D341Med (cell line): ENCODE results near the gene HOXC11.

Source experiments
- DNase-seq: peaks from one replicate; pipeline ENCODE4 v3.0.0; 2012; ENCODE audit warnings: low spot score

The HOXC11 gene

DNA sequence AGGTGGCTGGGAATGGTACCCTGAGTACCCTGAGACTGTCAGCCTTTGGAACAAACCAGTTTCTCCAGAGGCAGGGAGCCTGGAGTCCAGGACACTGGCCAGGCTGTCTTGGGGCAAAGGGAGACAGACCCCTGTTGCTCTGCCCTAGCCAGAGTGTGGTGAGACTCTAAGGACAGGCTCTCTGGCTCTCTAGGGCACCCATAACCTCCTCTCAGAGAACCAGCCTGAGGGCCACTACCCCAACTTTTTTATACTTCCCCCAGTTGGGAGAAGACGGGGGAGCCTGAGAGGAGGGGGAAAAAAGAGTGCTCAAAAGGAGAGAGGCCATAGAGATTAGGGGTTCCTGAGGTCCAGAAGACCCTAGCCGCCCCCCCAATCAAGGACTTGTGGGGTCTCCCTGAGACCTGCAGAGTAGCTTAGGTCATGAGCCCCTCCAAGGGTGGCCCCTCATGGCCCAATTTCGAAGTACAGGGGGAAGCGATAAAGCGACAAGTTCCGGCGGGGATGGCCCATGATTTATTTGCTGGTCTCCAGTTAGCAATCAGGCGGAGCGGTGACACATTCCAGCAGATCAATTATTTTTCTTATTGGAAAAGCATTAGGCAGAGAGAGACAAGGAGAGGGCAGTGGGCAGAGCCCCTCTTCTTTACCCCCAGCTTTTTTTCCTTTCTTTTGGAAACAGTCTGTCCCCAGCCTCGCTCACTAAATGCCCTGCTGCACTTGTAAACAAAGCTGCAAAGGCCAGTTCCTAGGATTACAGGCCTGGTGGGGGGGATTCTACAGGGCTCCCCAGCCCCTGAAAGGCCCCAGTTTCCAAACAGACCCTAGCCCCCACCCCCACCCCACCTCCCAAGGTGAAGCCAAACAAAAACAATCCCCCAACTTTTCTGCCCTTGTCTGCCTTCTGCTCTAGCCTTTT, 37.4 kb downstream of the HOXC11 start:
- no peak for DNase-seq

DNA sequence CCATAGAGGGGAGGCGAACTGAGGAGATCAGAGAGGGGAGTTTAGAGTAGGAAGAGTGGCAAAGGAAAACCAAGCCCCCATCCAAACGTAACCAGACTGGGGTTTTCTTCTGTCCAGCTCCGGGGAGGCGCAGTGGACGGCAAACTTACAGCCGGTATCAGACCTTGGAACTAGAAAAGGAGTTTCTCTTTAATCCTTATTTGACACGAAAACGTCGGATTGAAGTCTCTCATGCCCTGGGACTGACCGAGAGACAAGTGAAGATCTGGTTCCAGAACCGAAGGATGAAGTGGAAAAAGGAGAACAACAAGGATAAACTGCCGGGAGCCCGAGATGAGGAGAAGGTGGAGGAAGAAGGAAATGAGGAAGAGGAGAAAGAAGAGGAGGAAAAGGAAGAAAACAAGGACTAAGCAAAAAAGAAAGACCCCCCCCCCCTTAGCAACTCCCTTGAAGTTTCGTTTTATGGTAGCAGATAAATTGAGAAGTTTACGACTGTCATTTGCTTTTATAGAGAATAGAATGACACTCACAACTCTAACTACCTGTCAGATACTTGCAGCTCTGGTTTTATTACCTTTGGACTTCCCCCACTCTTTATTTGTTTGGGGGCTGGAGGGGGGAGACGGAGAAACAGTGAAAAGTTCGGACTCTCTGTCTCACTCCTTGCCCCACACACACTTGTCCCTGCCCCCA, 38.2 kb downstream of the HOXC11 start:
- no peak for DNase-seq

- no peak for DNase-seq
Measured at GRCh38 chr12:54011665-54012532, 39.0 kb downstream of the HOXC11 start.

DNA sequence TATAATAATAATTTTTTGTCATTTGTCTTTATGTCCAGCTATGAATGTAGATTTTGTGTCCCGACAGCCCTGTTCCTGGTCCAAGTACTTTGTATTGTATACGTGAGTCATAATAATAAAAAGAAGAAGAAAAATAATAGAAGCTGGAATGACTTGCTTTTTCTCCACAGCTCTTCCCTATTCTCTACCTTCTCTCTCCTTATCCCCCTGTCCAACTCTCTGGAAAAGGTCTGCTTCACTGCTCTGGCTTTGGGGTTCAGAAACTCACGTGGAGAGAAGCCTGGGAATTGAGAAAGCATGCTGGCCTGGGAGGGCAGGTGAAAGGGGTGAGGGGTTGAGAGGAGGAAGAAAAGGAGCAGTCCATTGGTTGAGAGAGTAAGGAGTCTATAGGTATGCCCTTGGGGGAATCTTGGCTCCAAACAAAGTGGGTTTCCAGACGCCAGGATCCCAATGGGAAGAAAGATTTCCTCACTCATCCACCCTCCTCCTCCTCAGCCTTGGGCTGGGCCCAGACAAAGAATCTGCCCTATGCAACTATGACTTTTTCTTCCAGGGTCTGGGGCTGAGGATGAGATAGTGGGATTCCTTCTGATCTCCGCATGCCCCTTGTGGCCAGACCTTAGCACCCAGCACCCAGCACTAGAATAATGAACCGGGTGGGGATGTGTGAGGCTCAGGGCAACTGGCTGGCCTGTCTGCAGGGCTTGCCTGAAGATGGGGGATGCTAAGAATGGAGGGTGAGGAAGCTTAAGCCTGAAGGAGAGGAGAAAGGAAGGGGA, 39.9 kb downstream of the HOXC11 start:
- DNase-seq = no peak

DNA sequence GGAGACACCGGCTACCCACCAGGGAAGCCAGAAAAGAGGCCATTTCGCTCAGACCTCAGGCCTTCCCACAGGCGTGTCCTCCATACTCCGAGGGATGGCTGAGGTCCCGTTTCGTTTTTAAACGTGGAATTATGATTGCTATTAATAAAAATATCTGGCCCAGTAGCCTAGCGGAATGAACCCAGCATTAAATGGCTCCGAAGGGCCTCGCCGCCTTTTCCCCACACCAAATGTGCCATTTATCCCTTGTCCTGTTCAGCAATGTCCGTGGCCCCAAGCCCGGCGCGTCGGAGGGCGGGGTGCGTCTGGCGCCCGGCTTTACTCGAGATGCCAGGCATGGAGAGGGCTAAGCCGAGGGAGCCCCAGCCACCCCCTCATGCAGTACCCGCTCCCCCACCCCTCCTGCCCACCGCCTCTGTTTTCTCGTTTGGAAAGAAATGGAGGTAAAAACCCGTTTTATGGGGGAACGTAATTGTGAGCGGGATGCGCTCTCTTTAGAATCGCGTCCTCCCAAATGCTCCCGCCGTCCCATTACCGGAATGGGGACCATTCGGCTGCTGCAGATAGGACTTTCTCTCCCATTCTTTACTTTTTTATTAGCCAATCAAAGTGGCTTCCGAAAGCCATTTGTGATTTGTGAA, 41.6 kb downstream of the HOXC11 start:
- no peak for DNase-seq

GRCh38 chr12:54015018-54015931, 42.3 kb downstream of the HOXC11 start:
- DNase-seq = no peak

DNA sequence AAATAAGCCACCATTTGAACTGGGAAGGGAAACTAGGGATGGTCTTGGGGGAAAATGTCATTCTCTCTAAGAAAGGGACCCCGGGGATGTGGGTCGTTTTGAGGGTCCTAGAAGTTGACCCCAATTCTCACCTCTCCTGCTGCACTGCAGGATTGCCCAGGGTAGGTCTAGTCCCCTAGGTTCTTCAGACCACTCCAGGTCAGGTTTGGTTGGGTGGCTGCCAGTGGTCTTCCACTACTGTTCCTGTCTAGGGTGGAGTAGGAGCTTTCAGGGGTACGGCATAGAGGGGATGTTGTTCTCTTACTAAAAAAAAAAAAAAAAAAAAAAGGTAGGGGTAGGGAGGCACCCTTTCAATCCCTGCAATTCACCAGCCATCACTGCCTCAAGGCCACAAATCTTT, 43.1 kb downstream of the HOXC11 start:
- no peak for DNase-seq

DNA sequence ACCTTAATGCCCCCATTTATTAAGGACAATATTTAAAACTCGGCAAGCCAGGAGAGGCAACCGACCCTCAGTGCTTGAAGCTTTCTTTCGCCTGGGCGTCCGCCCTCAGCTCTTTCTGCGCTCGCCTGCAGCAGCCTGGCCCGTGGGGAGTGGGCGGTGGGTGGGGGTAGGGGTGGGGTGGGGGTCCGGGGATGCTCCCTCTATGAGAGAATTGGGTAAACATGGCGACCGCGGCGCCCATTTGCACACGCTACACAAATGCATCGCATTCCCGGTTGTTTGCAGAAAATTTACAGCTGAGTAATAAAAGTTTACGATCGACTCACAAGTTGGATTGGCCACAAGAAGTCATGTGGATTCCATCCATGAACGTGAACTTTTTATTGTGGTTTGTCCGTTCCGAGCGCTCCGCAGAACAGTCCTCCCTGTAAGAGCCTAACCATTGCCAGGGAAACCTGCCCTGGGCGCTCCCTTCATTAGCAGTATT, 43.6 kb downstream of the HOXC11 start:
- no peak for DNase-seq

DNA sequence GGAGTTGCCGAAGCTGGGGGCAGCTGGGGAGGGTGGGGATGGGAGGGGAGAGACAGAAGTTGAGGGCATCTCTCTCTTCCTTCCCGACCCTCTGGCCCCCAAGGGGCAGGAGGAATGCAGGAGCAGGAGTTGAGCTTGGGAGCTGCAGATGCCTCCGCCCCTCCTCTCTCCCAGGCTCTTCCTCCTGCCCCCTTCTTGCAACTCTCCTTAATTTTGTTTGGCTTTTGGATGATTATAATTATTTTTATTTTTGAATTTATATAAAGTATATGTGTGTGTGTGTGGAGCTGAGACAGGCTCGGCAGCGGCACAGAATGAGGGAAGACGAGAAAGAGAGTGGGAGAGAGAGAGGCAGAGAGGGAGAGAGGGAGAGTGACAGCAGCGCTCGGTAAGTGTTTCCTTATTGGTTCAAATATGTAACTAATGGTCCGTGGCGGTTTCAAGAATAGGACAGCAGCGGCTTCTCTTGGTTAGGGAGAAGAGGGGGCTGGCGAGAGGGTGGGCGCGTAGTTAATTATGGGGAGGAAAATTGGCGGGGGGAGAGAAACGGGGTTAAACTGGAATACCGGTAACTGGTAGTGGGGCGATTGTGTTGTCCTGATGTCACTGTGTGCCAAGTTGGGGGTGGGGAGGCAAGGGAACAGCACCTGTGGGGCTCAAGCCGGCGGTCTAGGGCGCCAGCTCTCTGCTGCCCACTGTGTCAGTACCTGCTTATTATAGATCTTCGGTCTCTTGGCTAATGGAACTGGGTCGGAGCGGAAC, 44.3 kb downstream of the HOXC11 start:
- peak; percentile 59 for DNase-seq

DNA sequence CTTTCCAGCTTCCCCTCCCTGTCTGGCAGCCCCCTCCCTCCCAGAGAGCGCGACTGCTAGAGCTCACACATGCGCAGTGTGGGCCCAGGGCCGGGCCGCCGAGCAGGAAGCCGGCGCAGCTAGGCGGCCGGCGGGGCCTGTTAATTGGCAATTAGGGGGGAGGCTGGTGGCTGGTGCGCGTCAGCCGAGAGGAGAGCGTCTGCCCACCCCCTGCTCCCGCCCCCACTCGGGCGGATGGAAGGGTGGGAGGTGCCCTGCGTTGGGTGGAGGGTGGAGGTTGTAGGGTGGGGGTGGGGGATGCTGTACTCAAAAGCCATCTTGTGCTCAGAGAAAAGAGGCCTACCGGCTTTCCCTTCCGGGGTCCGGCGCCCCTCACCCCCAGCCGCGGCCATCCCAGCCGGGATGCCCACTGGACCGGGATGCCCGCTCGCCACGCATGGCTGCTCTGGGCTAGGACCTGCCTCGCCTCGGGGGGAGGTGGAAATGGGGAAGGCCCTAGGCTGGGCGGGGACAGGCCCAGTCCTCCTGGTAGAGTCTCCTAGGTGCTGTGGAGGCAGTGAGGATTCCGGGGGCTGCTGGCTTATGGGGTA, 45.0 kb downstream of the HOXC11 start:
- peak; percentile 95 for DNase-seq

- no peak for DNase-seq
Measured at GRCh38 chr12:54018468-54018984, 45.6 kb downstream of the HOXC11 start.

DNA sequence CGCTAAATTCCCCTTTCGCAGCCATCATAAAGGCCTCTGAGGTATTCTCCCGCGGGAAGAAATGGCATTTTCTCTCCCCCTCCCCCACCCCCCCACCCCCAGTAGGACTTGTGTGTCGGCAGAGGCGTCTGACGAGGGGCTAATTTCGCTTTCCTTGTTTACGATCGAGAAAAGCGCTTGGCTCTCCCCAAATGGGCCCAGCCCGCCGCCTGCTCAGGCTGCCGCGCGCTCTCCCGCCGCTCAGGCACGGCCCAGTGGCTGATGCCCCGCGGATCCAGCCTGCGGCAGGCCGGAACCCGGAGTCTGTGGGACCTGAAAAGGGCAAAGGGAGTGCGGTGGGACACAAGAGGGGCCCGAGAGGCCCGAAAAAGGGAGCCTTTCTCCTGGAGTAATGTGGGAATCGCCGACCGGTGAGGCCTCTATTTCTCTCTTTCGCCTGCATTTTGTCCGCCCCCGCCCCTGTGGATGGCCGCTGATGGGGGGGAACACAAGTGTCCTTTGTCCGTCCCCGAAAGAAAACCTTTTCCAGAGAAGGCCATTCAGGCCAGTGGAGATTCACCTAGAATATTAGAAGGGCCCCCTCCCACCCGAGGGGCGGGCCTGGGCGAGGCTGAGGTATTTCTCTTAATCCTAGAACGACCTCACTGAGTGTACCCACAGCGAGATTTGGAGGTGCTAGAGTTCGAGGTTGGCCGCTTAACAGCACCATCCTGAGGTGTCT, 46.3 kb downstream of the HOXC11 start:
- no peak for DNase-seq

GRCh38 chr12:54019924-54020590, 47.1 kb downstream of the HOXC11 start:
- DNase-seq = no peak

DNA sequence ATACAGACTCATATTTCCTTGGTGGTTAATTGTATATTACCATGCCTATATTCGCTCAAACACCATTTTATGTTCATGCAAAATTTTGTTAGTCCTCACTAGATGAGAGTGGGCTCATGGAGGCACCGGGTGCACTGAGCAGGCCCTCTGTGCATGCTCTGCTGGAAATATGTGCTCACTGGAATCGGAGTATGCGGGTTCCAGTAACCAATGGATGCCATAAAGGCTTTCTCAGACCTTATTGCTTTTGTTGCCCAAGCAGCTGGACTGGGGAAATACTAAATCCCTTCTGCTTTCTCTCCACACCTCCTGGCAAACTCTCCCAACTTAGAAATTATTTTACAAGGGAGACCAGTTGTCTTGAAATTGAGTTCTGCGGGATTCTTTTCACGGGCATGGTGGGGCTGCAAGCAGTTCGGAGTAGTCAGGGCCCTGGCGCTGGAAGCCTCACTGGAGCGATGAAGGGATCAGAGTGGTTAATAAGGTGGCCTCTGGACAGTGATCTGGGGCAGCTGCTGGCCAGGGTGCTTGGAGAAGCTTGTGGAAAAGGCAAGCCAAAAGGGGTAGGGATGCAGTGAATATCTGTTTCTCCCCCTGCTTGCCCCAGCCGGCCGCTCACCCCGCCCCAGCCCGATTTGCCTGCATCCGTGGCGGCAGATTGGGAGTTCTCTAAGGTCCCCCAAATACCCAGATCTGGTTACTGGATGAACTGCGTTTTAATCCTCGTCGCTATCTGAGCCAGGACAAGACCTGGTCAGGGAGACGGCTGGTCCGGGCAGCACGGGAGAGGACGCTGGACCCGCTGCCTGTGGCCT, 47.9 kb downstream of the HOXC11 start:
- no peak for DNase-seq

DNA sequence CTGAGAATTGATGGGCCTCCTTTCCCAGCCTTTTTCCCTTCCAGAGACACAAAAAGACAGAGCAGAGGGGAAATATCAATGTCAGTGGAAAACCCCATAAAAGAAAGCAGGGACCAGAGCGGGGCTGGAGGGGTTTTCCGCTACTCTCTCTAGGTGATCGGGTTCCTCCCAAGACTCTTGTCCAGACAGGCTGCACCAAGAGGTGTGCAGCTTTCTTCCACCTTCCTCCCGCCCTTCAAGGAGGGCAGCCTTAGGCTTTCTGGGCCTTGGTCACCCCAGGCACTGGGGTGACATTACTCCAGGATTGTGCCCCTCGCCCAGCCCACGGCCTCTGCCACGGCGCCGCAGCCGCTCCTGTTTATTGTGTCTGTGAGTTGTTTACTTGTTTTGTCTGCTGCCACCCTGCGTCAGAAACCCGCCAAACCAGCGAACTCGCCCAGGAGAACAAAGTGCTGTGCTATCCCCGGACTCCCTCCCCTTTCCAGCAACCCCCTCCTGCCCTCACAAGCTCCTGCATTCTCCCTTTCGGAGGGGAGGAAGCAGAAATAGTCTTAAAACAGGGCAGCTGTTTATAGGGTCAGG, 48.6 kb downstream of the HOXC11 start:
- no peak for DNase-seq
